ENCODE measurements around the gene GARIN5B.

GARIN5B gene

GRCh38 chr19:55322204-55322885, 40.7 kb downstream of the GARIN5B start:
- no peak for DNase-seq (ENCODE audit: low read depth)

DNA sequence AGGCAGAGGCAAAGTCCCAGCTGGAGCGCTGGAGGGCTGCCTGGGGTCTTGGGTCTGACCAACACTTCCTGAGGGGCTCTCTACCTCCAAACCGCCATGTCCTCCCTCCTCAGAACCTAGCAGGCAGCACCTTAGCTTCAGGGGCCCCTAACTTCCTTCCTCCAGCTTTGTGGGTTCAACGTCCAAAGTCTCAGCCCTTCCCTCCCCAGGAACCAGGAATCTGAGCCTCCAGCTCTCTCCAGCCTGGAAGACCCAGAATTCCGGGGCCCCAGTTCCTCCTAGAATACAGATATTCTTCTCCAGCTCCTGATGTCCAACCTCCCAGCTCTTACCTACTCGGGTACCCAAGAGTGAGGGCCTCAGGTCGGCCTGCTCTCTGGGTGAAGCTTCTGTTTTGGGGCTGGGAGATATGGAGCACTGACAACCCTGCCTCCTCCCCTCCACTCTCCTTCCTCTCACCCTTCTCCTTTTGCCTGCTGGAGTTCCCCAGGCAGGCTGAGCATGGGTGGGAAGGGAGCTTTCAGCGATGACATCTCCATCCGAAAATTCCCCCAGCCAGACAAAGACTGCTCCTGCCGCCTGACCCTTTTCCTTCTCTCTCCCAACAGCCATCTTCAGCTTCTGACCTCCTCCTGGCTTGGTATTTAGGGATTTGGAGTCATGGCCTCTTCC, 41.5 kb downstream of the GARIN5B start:
- no peak for DNase-seq (ENCODE audit: low read depth)

DNA sequence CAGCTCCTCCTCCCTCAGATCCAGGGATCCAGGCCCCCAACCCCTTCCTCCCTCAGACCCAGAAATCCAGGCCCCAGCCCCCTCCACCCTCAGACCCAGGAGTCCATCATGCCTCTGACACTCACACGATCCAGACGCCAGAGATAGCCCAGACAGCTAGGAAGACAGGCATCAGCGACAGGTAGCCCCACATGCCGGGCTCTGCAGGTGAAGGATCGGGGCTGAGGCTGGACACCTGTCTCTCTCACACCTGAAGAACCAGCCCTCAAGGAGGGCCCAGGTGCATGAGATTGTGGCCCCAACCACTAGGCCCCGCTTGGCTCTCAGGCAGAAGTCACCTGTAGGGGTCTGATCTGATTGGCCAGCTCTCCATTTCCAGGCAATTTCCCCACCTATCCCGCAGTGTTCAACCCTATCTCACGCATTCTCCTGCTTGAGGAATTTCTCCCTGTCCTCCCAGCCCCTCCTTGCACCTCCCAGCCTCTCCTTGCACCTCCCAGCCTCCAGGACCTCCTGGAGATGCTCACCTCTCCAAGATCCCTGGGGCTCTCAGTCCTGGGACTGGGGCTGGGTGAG, 42.1 kb downstream of the GARIN5B start:
- no peak for DNase-seq (ENCODE audit: low read depth)

DNA sequence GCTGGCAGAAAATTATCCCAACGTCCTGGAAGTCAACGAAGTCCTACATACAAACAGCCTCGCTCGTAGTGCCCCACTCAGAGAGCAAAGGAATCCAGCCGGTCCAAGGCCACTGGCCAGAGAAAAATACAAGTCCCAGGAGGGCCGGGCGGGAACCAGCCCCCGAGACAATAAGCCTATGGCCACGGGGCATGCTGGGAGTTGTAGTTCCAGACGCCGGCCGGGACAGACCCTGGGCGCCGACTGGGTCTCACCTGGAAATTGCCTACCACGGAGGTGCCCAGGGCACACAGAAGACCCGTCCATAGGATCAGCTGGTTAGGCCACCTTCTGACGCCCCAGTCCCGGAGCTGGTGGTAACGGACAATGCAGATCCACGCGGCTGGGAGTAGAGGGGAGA, 43.3 kb downstream of the GARIN5B start:
- no peak for DNase-seq (ENCODE audit: low read depth)

DNA sequence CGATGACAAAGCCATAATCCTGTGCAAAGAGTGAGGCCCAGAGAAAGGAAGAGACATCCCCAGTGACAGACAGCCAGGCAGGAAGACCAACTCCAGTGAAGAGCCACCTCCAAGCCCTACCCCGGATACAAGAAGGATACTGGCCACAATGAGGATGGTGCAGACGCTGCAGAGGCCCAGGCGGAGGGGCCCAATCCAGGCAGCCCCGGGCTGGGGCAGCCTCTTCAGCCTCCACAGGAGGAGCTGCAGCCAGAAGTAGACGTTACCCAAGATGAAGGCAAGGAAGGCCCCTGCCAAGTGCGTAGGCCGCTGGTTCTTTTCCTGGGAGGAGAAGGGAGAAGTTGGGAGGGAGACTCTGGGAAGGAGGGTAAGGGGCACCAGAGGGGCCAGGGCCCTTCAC, 46.4 kb downstream of the GARIN5B start:
- no peak for DNase-seq (ENCODE audit: low read depth)

GRCh38 chr19:55315956-55316525, 47.0 kb downstream of the GARIN5B start:
- no peak for DNase-seq (ENCODE audit: low read depth)

- no peak for DNase-seq (ENCODE audit: low read depth)
Measured at GRCh38 chr19:55314396-55314795, 48.7 kb downstream of the GARIN5B start.

DNA sequence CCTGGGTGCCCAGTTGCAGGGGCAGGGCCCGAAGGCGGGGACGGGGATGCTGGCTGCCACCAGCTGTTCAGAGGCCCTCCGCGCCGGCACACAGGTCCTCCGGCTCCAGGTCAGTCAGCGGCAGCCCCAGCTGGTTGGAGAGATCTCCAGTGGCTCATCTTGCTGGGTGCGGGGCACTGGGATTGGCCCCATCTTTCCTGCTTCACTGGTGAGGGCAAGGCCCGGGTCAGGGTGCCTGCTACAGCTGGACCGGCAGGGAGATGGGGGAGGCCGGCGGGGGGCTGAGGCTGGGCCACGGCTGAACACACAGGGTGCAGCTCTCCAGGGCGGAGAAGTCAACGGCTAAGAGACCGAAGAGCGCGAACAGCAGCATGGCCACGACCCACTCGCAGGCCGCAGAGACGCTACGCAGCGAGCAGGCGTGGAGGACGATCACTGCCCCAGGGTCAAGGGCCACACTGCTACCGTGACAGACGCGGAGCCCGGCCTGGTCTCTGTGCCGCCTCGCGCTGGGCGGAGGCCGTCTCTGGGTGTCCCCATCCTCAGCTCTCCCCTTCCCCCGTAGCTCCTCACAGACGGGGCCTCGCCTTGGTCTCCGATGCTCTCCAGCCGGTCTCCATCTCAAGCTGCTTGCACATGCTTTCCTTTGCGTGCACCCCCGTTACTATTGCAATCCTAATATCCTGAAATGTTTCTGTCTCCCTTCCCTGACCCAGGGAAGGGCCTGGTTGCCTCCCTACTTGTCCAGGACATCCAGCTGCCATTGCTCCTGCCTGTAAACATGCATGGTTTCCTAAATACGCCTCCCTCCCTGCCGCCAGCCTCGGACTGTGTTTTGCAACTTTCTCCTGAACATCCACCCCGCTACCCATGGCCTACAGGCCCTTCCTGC, 50.2 kb downstream of the GARIN5B start:
- DNase-seq (ENCODE audit: low read depth): no peak

GRCh38 chr19:55311797-55312196, 51.3 kb downstream of the GARIN5B start:
- DNase-seq (ENCODE audit: low read depth): no peak

DNA sequence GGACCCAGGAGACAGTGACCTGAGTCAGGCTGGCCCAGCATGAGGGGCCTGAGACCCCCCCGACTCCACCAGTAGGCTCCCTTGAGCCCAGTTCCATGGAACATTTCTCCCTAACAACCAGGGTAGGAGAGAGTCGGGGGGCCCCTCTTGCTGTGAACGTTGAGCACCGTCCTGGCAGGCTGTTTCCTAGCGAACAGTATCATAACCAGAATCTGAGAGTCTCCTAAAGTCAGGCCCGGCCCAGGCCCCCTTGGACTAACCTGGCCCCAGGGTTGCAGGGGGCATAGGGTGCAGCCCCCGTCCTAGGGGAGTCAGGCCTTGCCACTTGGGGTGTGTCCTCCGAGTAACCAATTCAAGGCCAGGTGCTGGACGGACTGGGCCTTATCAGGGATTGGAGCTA, 51.7 kb downstream of the GARIN5B start:
- DNase-seq (ENCODE audit: low read depth): no peak

DNA sequence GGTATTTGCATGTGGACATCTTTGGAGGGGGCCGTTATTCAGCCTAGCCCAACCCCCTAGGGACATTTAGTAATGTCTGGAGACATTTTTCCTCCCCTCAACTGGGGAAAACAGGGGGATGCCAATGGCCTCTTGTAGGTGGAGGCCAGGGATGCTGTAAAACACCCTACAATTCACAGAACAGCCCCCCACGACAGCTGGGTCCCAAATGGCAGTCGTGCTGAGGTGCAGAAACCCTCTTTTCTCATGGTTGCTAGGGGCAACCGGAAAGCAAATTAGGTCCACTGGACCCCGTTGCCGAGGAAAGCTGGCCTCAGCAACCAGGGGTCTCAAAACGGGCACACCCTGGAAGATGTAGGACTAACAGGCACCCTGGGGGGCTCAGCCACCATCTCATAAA, 52.6 kb downstream of the GARIN5B start:
- no peak for DNase-seq (ENCODE audit: low read depth)

DNA sequence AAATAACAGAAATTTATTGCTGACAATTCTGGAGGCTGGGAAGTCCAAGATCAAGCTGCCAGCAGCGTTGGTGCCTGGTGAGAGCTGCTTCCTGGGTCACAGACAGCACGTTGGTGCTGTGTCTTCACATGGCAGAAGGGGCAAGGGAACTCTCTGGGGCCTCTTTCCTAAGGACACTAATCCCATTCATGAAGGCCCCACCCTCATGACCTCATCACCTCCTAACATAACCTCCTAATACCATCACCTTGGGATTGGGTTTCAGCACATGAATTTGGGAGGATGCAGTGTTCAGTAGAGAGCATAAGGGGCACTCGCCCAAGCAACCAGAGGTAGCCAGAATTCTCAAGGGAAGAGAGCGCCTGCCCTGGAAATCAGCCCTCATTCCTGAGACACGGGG, 53.6 kb downstream of the GARIN5B start:
- DNase-seq (ENCODE audit: low read depth): no peak

DNA sequence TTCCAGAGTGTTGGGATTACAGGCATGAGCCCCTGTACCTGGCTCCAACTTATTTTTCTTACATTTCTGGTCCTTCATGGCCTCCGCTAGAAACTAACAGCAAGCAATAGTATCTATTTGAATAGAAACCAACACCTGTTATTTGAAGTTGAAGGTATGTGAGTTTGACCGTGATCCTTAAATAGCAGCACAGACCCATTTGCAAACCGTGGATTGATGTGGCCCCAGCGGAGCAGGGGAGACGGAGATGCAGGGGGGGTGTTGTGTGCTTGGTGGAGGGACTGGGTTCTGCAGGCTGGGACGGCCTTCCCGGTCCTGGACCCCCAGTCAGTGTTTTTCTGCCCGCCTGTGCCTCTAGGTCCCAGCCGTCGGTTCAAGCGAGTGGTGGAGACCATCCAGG, 54.8 kb downstream of the GARIN5B start:
- no peak for DNase-seq (ENCODE audit: low read depth)

GRCh38 chr19:55306712-55307111, 56.3 kb downstream of the GARIN5B start:
- no peak for DNase-seq (ENCODE audit: low read depth)

- no peak for DNase-seq (ENCODE audit: low read depth)
Measured at GRCh38 chr19:55305983-55306562, 57.0 kb downstream of the GARIN5B start.

GRCh38 chr19:55305491-55305890, 57.6 kb downstream of the GARIN5B start:
- DNase-seq (ENCODE audit: low read depth): peak; percentile 19

DNA sequence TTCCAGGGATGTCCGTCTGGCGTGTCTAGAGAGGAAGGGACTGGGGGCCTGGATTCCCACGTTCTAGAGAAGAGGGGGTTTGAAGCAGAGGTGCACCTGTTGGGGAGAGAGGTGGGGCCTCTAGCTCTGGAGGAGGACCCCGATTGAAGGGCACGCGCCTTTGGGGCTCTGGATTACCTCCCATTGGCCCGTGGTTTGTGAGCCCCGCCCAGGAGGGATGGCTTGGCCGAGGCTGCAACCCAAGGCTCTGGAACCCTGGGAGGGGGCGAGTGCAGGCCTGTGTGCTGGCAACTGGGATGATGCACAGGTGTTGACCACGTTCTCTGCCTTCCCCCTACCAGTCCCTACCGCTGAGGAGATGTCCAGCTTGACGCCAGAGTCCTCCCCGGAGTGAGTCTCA, 58.1 kb downstream of the GARIN5B start:
- no peak for DNase-seq (ENCODE audit: low read depth)

All from activated gamma-delta T cell treated with anti-CD3 and anti-CD28 coated beads, Interleukin-2, amount 50 U/mL, for 16 hours (primary cell).